Endothelial cell of umbilical vein (primary cell): ENCODE data around the gene ERG.

Experiments
- EZH2 ChIP-seq: IDR thresholded peaks from 2 replicates; pipeline ENCODE4 v1.6.1; 2012; ENCODE audit warnings: borderline replicate concordance, low read depth, mild to moderate bottlenecking, moderate library complexity, low read length, inconsistent platforms; ENCODE audit not compliant: severe bottlenecking
- FOS ChIP-seq: IDR thresholded peaks from 2 replicates; pipeline ENCODE4 v1.6.1; 2011; ENCODE audit warnings: mild to moderate bottlenecking, low read length, moderate library complexity, borderline replicate concordance; ENCODE audit not compliant: insufficient read depth
- GATA2 ChIP-seq: IDR thresholded peaks from 2 replicates; pipeline ENCODE4 v1.7.0; 2011; ENCODE audit warnings: low read depth, mild to moderate bottlenecking, moderate library complexity, mixed read lengths, low read length; ENCODE audit not compliant: insufficient read length, insufficient read depth
- JUN ChIP-seq: IDR thresholded peaks from 2 replicates; pipeline ENCODE4 v1.6.1; 2011; ENCODE audit warnings: borderline replicate concordance, low read depth; ENCODE audit not compliant: insufficient read length, insufficient read depth
- MYC ChIP-seq: IDR thresholded peaks from one replicate; pipeline ENCODE4 v1.6.1; 2011; ENCODE audit warnings: mild to moderate bottlenecking, low read depth, low read length
- POLR2A ChIP-seq: IDR thresholded peaks from 2 replicates; pipeline ENCODE4 v1.6.1; 2012; ENCODE audit warnings: low read depth, mild to moderate bottlenecking, control low read depth, low read length
- POLR2AphosphoS5 ChIP-seq: IDR thresholded peaks from 2 replicates; pipeline ENCODE4 v1.6.1; 2012; ENCODE audit warnings: low read depth, mild to moderate bottlenecking, control low read depth, low read length, moderate library complexity; ENCODE audit not compliant: insufficient read depth
- TF ChIP-seq, protein P1 (sequence below), 2 donors: IDR thresholded peaks; 1 replicate in 1 of 2; 2 replicates in 1 of 2; pipeline ENCODE4 v1.5.1; 2011; ENCODE audit warnings: low read length in 2 of 2, mild to moderate bottlenecking in 2 of 2, moderate library complexity in 2 of 2, control low read depth in 1 of 2, inconsistent platforms in 1 of 2, low read depth in 1 of 2; ENCODE audit not compliant: insufficient read depth in 1 of 2; ENCODE audit errors: extremely low read depth in 1 of 2

DNA sequence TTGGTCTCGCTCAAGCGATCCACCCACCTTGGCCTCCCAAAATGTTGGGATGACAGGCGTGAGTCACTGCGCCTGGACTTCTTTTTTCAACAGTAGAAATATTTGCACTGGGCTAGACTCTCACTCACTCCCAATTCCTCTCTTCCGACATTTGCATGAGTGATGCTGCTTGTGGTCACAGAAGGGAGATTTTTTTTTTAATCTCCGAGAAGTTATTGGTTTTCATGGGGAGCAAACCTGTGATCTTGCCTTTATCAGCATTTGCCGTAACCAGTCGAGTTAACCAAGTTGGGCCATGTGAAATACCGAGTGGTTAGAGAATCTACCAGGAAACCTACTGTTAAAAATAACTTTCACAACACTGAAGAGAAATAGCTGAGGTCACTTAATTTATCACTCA lies 21.1 kb downstream of the ERG start:
- TF ChIP-seq EZH2 (no peak), MYC (no peak), POLR2A (no peak), POLR2AphosphoS5 (no peak), JUN (no peak), GATA2 (no peak), FOS (peak; percentile 25)
- TF ChIP-seq, protein P1, sequence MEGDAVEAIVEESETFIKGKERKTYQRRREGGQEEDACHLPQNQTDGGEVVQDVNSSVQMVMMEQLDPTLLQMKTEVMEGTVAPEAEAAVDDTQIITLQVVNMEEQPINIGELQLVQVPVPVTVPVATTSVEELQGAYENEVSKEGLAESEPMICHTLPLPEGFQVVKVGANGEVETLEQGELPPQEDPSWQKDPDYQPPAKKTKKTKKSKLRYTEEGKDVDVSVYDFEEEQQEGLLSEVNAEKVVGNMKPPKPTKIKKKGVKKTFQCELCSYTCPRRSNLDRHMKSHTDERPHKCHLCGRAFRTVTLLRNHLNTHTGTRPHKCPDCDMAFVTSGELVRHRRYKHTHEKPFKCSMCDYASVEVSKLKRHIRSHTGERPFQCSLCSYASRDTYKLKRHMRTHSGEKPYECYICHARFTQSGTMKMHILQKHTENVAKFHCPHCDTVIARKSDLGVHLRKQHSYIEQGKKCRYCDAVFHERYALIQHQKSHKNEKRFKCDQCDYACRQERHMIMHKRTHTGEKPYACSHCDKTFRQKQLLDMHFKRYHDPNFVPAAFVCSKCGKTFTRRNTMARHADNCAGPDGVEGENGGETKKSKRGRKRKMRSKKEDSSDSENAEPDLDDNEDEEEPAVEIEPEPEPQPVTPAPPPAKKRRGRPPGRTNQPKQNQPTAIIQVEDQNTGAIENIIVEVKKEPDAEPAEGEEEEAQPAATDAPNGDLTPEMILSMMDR (IDR thresholded peaks at IDR 0.05; ENCODE audit: extremely low read depth in 1 of 2, insufficient read depth in 1 of 2, low read depth in 1 of 2, low read length in 2 of 2), result no peak
